ENCODE measurements around the gene TIMM21. TPM values are rescaled to one million over a fixed set of nuclear protein-coding genes. Genes with fewer than 3 reads are reported as not detected.

The TIMM21 gene
- total RNA-seq, 2 donors from 2014 or later, result 29.6 to 45.5 TPM

- H3K4me3 ChIP-seq, result no peak overlapping the region
- intact Hi-C loops (cut with DNase I), result no loop called here
- H3K27me3 ChIP-seq, result no peaks in the 10 kb centered on the region
- H3K27ac ChIP-seq, result no peak overlapping the region
- no peaks in the 10 kb centered on the region for H3K36me3 ChIP-seq
- no peaks in the 10 kb centered on the region for H3K9me3 ChIP-seq
- DNase-seq, result no peak
- no peak for TF ChIP-seq CTCF (IDR thresholded peaks at IDR 0.05)
- no peaks in the 10 kb centered on the region for H3K4me1 ChIP-seq
- no peak overlapping the region for H3K9ac ChIP-seq (ENCODE audit: low read depth in 2 of 2, low read length in 2 of 2)
Observed at GRCh38 chr18:74179623-74180199, 31.4 kb downstream of the TIMM21 start.

- Histone ChIP-seq H3K9me3 (no peaks in the 10 kb centered on the region), H3K27me3 (no peaks in the 10 kb centered on the region), H3K4me1 (no peaks in the 10 kb centered on the region), H3K9ac (ENCODE audit: low read depth in 2 of 2, low read length in 2 of 2) (no peak overlapping the region), H3K36me3 (no peaks in the 10 kb centered on the region), H3K4me3 (no peak overlapping the region), H3K27ac (no peak overlapping the region)
- intact Hi-C loops (cut with DNase I), result no loop called here
- DNase-seq, result no peak
- no peak for TF ChIP-seq CTCF (IDR thresholded peaks at IDR 0.05)
Observed at GRCh38 chr18:74182335-74182734, 34.0 kb downstream of the TIMM21 start.

- H3K27me3 ChIP-seq, result no peaks in the 10 kb centered on the region
- H3K4me3 ChIP-seq, result no peak overlapping the region
- intact Hi-C loops (cut with DNase I), result no loop called here
- H3K36me3 ChIP-seq, result no peaks in the 10 kb centered on the region
- H3K4me1 ChIP-seq, result no peaks in the 10 kb centered on the region
- H3K9ac ChIP-seq (ENCODE audit: low read depth in 2 of 2, low read length in 2 of 2), result no peak overlapping the region
- DNase-seq, result no peak
- TF ChIP-seq CTCF (IDR thresholded peaks at IDR 0.05), result no peak
- H3K9me3 ChIP-seq, result no peaks in the 10 kb centered on the region
- H3K27ac ChIP-seq, result no peak overlapping the region
Observed at GRCh38 chr18:74183130-74183529, 34.8 kb downstream of the TIMM21 start.

GRCh38 chr18:74184875-74185274 lies 36.6 kb downstream of the TIMM21 start:
- H3K27ac ChIP-seq, result no peak overlapping the region
- H3K36me3 ChIP-seq, result no peaks in the 10 kb centered on the region
- no peak for TF ChIP-seq CTCF (IDR thresholded peaks at IDR 0.05)
- H3K4me3 ChIP-seq, result no peak overlapping the region
- H3K9me3 ChIP-seq, result no peaks in the 10 kb centered on the region
- no peak overlapping the region for H3K9ac ChIP-seq (ENCODE audit: low read depth in 2 of 2, low read length in 2 of 2)
- no peaks in the 10 kb centered on the region for H3K27me3 ChIP-seq
- no peaks in the 10 kb centered on the region for H3K4me1 ChIP-seq
- intact Hi-C loops (cut with DNase I), result no loop called here
- no peak for DNase-seq

- H3K27ac ChIP-seq, result no peak overlapping the region
- no peak for DNase-seq
- H3K4me3 ChIP-seq, result no peak overlapping the region
- no peaks in the 10 kb centered on the region for H3K4me1 ChIP-seq
- H3K9me3 ChIP-seq, result no peaks in the 10 kb centered on the region
- no peak for TF ChIP-seq CTCF (IDR thresholded peaks at IDR 0.05)
- intact Hi-C loops (cut with DNase I), result no loop called here
- H3K36me3 ChIP-seq, result no peaks in the 10 kb centered on the region
- no peaks in the 10 kb centered on the region for H3K27me3 ChIP-seq
- H3K9ac ChIP-seq (ENCODE audit: low read depth in 2 of 2, low read length in 2 of 2), result no peak overlapping the region
Observed at GRCh38 chr18:74185860-74186259, 37.5 kb downstream of the TIMM21 start.

Data from colonic mucosa (tissue), 4 donors.